Cerebellar nuclear complex (tissue), 1 donor: ENCODE data around the gene TVP23B.
"Not testable (repeated sequence)": the region's sequence is repeated elsewhere in the genome, so short reads cannot be mapped to it uniquely, and the experiment has no call there.

ENCODE experiments used
- DNase-seq, 2 experiments: peaks; one replicate each; lab custom pipeline; 2025; lab: John Stamatoyannopoulos, UW

The TVP23B gene

DNA sequence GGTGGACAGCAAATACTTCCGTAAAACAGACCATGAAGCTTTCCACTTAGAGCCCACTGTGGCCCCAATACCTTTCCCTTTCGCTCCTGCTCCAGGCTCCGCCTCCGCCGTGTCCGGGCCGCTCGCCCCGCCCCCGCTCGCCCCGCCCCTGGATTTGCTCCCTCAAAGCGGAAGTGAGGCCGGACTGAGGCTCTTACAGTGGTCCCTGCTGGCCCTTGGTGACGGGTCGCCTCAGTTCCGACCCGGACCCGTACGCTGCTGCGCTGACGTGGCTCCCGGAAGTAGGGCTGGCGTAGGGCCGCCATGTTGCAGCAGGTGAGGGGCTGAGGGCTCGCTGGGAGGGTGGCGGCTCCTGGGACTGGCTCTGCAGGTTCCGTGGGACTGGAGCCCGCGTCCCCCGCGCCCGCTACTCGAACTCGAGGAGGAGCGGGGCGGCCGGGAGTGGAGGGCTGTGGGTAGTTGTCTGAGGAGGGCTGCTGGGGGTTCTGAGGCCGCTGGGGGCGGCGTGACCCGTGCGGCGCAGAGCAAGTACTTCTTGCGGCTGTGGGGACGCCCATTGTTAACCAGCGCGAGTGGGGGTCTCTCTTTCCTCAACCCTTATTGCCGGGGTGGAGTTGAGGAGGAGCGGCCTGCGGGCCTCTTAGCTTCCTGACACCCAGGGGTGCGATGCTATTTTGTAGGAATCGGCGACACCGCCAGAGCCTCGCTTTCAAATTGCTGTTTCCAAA, at the start of gene TVP23B:
TSS of gene TVP23B (plus strand) at position 193 of the 728 bp plus-strand sequence. CDS start at position 304, 111 bp downstream.
- peak; percentile 82 to 83 for DNase-seq

DNA sequence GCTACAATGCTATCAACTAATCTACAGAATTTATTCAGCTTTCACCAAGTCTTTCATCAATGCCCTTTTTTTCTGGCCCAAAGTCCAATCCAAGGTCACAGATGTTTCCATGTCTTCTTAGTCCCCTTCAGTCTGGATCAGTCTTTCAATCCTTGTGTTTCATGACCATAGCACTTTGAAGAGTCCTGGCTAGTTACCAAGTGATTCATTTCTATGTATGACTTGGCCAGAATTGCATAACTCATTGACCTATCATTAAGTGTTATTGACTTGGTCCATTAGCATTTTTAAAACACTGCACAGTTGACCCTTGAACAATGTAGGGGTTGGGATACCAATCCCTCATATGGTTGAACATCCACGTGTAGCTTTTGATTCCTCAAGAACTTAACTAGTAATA, 48.5 kb upstream of the TVP23B start:
- not testable (repeated sequence) for DNase-seq

DNA sequence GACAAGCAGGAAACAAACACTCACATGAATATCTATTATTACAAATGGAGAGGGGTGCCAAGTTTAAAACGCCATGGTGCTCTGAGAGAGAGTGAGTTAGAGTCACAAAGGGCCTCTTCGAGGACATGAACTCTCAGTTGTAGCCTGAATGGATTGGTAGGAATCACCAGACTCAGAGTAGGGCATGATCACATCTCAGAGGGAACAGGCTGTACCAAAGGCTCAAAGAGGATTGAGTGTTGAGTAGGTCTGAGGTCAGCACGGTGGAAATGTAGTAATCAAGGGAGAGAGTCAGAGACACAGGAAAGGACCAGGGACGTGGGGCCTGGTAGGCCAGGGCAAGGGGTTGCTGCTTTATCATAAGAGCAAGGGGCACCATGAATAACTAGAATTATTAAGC, 47.6 kb upstream of the TVP23B start:
- DNase-seq = not testable (repeated sequence)

DNA sequence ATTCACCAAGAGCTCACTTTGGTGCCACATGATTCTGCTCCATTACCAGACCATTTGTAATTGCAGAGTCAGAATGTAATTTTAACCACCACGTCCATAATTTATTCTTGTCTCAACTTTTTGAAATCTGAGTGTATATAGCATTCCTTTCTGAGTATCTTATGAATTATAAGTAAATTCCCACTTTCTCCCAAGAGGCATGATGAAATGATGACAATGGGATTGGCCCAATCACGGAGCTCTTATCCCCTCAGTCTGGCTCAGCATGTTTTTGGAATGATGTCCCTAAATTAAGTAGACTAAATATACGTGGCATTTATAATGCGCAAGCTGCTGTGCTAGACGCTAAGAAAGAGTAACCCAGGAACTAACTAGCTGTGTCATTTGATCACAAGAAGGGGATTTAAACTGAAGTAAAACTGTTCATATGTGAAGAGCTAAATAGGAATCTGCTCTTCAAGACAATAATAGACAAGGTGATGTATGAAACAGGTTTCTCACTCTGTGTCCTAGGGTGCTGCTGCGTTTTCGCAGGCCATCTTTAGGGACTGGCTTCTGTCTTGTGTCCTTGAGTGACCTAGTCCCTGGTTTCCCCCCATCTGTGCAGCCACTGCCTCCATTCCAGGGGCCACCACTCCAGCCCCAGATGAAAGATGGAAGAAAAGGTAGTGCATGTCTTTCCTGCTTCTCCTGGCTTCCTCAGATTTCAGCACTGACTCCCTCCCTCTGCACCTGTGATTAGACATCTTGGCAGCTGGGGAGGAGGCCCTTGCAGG, 41.2 kb upstream of the TVP23B start:
- not testable (repeated sequence) for DNase-seq

DNA sequence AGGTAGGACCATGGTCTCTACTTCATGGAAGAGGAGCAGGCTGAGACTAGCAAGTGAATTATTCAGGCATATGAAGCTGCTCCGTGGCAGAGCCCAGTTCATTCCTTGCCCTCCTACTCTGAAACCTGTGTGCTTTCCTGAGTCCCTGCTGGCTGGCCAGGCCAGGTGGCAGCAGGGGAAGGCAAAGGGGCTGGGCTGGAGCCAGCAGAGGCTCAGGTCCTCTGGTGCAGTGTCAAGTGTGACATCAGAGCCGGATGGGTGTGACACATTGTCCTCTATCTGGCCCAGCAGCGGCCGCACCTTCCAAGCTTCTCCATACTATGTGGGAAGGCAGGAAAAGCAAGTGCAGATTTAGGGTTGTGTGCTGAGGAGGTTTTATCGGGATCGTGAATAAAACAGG, 39.8 kb upstream of the TVP23B start:
- DNase-seq = peak; percentile 29 to 33

DNA sequence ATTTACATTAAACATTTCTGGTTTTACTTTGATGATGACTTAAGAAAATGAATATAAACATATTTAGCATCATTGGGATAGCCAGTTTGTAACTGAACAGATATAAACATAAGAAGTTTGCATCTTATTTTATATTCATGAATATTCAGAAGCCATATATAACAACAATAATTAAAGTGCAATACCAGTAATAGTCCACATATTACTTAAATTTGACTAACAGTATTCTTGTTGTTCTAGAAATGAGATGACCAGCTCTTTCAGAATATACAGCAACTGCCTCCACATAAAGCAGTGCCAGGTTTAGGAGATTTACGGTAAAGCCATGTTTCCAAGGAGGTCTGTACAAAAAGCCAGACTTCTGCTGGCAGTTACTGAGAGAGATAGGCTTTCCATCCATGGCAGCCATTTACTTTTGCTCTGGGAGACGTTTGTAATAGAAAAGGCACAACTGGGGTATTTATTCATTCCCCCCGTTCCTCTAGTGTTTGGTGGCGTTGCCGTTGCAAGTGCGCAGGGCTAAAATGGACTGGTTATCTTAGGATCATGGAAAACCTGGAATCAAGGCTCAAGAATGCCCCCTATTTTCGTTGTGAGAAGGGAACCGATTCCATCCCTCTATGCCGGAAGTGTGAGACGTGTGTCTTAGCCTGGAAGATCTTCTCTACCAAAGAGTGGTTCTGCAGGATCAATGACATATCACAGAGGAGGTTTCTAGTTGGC, 37.1 kb upstream of the TVP23B start, which contains the start of gene FBXW10:
TSS of gene FBXW10 (plus strand) at position 356 of the 723 bp plus-strand sequence. CDS start at position 547, 191 bp downstream.
- not testable (repeated sequence) for DNase-seq

DNA sequence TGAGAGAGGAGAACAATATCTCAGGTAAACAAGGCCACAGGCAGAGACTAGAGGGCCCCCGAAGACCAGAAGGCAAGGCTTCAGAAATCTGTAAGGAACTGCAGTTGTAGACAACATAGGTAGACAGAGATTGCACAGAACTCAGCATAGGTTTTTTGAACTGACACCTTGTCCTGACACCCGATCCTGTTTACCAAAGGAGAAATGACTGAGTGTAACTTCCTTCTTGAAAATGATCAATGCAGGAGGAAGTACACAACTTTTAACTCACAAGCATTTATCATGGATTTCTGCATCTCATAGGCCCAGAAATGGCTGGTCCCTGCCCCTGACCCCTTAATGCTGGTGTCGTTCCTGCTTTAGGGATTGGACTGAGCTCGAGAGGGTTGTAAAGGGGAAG, 36.3 kb upstream of the TVP23B start:
- not testable (repeated sequence) for DNase-seq

DNA sequence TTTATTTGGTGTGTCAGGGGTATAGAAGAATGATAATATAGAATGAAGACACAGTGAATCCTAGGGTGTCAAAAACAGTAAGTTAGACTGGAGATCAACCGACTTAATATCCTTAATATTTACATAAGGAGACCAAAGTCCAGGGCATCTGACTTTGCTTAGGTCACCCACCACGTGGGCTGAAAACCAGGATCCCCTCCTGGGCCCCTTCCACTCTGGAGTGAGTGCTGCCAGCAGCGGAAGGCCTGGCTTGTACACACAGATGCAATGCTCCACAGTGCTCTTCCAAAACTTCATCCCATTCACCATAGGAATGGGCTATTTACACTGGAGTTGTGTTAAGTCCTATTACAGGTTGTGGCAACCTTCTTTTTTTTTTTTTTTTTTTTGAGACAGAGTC, 34.4 kb upstream of the TVP23B start:
- DNase-seq = not testable (repeated sequence)

DNA sequence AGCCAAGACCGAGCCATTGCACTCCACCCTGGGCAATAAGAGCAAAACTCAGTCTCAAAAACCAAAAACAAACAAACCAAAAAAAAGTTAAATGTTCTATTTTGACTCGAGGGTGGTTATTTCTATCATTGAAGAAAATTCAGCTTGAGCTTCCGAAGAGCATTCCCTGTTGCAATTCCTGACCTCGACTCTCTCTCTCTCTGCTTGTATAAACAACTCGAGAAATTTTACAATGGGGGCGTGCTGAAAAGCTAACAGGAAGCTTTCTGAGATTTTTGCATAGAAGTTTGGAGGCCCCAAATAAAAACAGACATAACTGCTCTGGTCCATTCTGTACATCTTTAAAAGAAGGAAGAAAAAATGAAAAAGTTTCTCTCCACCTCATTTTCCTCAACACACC, 33.5 kb upstream of the TVP23B start:
- DNase-seq = not testable (repeated sequence)

DNA sequence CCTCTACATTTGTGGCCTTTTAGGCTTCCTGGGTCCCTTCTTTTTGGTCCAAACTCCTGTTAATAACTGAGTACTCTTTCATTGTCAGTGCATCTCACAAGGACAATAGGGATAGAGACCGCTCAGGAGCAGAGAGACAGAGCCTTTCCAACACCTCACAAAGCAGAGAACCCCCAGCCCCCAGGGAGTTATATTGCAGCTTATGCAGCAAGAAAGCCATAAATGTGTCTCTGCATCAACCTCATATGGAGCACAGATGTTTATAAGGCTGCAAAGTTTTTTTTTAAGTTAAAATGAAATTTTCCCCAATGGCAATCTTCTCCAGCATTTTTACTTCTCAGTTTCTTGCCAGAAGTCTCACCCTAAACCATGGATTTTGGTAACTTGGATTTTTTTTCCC, 30.7 kb upstream of the TVP23B start:
- not testable (repeated sequence) for DNase-seq

DNA sequence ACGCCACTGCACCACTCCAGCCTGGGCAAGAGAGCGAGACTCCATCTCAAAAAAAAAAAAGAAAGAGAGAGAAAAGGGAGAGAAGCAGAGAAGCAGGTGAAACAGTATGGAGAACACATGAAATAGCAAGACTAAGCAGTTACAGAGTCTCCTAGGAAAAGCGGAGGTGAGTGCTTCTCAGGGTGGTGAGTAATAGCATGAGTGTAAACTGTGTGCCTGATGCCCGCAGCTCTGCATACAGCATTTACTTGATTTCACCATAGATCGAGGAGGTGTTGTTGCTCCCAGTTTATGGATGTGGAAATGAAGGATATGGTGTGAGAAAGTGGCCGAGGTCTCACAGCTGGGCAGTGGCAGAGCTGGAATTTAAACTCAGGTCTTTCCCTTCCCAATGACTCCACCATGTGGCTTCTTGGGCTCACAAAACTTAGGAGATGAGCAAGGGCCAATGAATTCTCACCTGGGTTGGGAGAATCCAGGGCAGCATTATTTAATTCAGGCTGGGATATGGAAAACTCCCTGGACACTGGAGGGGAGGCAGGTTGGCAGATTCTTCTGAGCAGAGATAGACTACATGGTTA, 27.1 kb upstream of the TVP23B start:
- DNase-seq = not testable (repeated sequence)

DNA sequence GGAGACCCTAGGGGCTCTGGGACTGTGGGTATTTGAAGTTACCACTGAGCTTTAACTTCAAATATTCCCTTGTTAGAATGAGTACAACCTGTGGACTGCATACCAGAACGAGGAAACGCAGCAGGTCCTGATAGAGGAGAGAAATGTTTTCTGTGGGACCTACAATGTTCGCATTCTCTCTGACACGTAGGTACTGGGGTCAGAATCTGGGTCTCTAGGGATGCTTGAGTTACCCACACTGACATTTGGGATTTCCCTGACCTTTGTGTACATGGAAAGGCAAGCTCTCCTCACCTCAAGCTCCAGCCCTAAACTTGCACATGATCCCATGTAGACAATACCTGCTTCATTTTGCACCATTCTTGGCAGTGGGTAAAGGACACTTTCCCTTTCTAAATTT, 25.0 kb upstream of the TVP23B start:
- not testable (repeated sequence) for DNase-seq

DNA sequence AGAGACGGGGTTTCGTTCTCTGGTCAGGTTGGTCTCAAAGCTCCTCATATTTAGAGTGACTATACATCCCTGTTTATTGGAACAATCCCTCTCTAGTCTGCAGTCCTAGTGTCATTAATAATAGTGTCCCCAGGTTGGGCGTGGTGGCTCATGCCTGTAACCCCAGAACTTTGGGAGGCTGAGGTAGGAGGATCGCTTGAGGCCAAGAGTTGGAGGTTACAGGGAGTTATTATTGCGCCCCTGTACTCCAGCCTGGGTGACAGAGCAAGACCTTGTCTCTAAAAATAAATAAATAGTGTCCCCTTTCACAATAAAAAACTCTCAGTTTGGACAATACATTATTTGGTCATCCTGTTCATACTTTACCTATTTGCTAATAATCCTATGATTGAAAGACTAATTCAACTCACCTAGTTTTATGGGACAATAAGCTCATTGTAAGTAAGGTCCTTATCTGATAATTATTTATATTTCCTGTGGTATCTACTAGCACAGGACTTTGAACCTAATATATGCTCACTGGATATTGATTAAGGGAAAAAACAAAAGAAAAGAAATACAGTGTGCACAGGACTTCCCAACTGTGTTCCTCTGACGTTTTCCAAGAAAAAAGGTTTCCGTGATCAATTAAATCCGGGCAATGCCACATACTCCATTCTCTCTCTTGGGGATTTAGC, 23.5 kb upstream of the TVP23B start:
- not testable (repeated sequence) for DNase-seq

DNA sequence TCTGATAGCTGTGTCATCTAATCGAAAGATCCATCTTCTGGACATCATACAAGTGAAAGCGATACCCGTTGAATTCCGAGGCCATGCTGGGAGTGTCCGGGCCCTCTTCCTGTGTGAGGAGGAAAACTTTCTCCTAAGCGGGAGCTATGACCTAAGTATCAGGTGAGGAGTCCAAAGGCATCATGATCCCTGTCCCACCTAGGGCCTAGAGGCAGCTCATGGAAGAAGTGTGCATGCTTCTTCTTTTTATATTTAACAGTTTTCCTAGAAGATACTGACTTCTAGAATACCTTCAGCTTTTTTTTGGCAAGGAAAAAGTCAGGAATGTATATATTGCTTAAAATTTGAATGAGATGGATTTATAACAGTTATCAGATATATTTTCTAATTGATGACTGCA, 22.6 kb upstream of the TVP23B start:
- not testable (repeated sequence) for DNase-seq

DNA sequence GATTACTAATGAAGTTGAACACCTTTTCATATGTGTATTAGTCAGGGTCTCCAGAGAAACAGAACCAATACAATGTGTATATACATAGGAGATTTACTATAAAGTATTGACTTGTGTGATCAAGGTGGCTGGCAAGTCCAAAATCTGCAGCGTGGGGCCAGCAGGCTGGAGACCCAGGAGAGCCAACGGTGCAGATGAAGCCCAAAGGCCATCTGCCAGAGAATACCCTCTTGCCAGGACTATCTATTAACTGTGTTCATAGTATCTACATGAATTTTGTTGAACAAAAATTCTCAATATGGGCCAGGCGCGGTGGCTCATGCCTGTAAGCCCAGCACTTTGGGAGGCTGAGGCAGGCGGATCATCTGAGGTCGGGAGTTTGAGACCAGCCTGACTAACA, 20.8 kb upstream of the TVP23B start:
- peak in 1 of 2 experiments; percentile 6 for DNase-seq

DNA sequence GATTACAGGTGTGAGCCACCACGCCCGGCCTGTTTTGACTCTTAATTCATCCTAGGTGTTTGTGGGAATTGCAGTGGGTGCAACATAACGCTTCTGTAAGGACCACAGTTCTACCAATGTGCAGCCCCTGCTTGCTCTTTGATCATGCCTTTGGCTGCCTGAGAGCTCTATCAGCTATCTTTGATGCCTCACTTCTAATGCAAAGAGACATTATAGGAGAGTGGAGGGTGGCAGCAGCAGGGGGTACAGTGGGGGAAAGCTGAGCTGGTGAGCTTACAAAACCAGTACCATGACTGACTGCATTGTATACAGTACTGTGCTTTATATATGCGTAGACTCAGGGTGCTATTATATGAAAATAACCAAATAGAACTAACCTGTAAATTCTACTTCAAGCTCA, 10.4 kb upstream of the TVP23B start:
- DNase-seq = not testable (repeated sequence)

DNA sequence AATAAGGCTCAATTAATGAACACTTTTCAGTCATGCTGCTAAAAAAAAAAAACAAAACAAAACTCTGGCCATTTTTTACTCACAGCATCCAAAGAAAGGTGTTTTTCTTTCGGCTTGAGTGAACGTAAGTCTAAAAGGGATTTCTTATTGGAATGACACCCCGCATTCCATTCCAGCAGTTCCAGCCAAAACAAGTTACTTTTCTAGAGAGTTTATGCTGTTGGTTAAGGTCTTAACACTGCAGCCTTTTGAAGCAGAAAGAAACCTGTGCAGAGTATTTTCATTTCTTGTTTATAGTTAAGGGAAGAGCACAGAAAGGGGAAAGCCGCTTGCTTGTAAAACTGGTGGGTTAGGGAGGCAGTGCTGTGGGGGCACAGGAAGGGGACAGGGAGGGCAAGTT, 9.9 kb upstream of the TVP23B start:
- DNase-seq = not testable (repeated sequence)

DNA sequence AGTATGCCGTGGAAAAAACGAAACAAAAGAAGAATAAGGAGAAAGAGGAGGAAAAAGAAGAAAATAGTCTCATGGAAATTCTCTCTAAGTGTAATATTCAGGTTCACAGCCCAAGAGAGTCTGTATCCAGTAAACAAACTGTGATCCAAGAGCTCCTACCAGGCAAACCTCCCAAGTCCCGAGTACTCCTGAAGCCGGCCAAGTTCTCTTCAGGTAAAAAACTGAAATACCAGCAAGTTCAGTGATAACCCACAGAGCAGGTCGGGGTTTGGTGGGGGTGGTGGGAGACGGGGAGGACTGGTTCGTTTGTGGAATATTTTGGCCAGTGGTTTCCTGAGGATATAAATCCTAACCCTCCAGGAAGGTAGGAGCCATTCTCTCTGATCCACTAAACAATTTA, 8.5 kb upstream of the TVP23B start:
- no peak for DNase-seq

DNA sequence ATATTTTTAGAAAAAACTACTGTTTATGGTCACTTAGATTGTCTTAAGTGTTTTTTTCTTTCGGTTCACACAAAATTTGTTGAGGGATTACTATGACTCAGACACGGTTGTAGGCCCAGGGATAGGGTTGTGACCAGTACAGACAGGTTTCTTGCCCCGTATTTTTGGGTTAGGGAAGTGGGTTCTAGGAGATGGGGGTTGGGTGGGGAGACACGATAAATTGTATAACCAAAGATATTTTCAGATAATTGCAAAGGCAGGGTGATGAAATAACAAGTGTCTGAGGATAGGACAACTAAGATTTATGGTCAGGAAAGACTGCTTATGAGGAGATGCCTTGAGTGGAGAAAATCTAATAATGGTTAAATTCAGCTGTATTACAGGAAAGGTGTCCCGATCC, 822 bp downstream of the TVP23B start:
- not testable (repeated sequence) for DNase-seq

DNA sequence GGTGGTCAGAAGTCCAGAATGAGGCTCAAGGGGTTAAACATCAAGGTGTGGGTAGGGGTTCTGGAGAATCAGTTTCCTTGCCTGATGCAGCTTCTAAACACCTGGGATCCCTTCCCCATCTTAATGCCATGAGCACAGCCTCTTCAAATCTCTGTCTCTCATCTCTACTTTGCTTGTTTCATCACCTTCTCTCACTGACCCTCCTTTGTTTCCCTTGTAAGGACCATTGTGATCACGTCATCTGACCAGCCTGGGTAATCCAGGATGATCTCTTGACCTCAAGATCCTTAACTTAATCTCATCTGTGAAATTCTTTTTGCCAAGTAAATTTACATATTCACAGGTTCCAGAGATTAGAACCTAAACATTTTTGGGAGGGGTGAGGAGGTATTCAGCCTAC, 5.0 kb downstream of the TVP23B start:
- not testable (repeated sequence) for DNase-seq

DNA sequence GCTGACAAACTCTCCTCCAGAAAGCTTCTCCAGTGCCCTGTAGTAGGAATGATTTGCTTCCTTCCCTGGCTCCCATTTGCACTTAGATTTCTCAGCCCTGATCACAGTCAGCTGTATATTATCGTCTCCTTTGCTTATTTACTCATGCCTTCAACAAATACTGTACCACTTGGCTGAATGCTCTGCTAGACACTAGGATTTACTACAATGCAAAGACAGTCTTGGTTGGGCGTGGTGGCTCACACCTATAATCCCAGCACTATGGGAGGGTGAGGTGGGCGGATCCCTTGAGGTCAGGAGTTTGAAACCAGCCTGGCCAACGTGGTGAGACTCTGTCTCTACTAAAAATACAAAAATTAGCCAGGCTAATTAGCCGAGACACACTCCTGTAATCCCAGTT, 5.9 kb downstream of the TVP23B start:
- not testable (repeated sequence) for DNase-seq
